Hepatocyte (in vitro differentiated cells): Measurements from ENCODE around the gene FBXL7. TPM values are rescaled to one million over a fixed set of nuclear protein-coding genes. Genes with fewer than 3 reads are reported as not detected.

Source experiments
- DNase-seq: peaks from one replicate; pipeline ENCODE4 v3.0.0-alpha.2; 2016; ENCODE audit warnings: low spot score
- H2AFZ ChIP-seq: fragments of 200-600 bp; sonication (generic); 2 replicates; pipeline ENCODE4 v1.6.0; 2016; ENCODE audit warnings: antibody characterized with exemption, mild to moderate bottlenecking
- H3K27ac ChIP-seq: fragments of 200-600 bp; sonication (generic); 2 replicates; pipeline ENCODE4 v1.5.1; 2016; ENCODE audit warnings: mild to moderate bottlenecking
- H3K27me3 ChIP-seq: fragments of 200-600 bp; sonication (generic); 2 replicates; pipeline ENCODE4 v1.6.1; 2016
- H3K36me3 ChIP-seq: fragments of 200-600 bp; sonication (generic); replicated peaks from 2 replicates; pipeline ENCODE4 v1.5.1; 2016; ENCODE audit warnings: low read depth; ENCODE audit not compliant: insufficient read depth
- H3K4me1 ChIP-seq: fragments of 200-600 bp; sonication (generic); 2 replicates; pipeline ENCODE4 v1.5.1; 2016; ENCODE audit warnings: mild to moderate bottlenecking, moderate library complexity; ENCODE audit not compliant: insufficient read depth
- H3K4me2 ChIP-seq: fragments of 200-600 bp; sonication (generic); 2 replicates; pipeline ENCODE4 v1.6.0; 2016
- H3K4me3 ChIP-seq: fragments of 200-600 bp; sonication (generic); 2 replicates; pipeline ENCODE4 v1.5.1; 2016; ENCODE audit warnings: mild to moderate bottlenecking
- H3K79me2 ChIP-seq: fragments of 200-600 bp; sonication (generic); 2 replicates; pipeline ENCODE4 v1.6.0; 2017; ENCODE audit warnings: mild to moderate bottlenecking
- H3K9me2 ChIP-seq: fragments of 200-600 bp; sonication (generic); replicated peaks from 2 replicates; pipeline ENCODE4 v1.6.0; 2017; ENCODE audit warnings: mild to moderate bottlenecking; ENCODE audit not compliant: insufficient read depth
- H3K9me3 ChIP-seq: fragments of 200-600 bp; sonication (generic); 2 replicates; pipeline ENCODE4 v1.5.1; 2016; ENCODE audit warnings: low read depth, mild to moderate bottlenecking
- H4K20me1 ChIP-seq: fragments of 200-600 bp; sonication (generic); 2 replicates; pipeline ENCODE4 v1.6.0; 2016; ENCODE audit warnings: mild to moderate bottlenecking; ENCODE audit not compliant: insufficient read depth, poor library complexity, severe bottlenecking
- EZH2 ChIP-seq: fragments of 200-600 bp; sonication (generic); IDR thresholded peaks from 2 replicates; pipeline ENCODE4 v1.6.1; 2016; ENCODE audit warnings: antibody characterized with exemption, mild to moderate bottlenecking, borderline replicate concordance
- EZH2phosphoT487 ChIP-seq: fragments of 200-600 bp; sonication (generic); IDR thresholded peaks from one replicate; pipeline ENCODE4 v1.6.1; 2018; ENCODE audit warnings: antibody characterized with exemption, mild to moderate bottlenecking, low read depth, moderate library complexity; ENCODE audit not compliant: unreplicated experiment, severe bottlenecking
- WGBS: methylation state at CpG from one replicate; pipeline ENCODE4 v1.1.6; 2016; ENCODE audit warnings: low lambda C conversion rate; ENCODE audit errors: missing lambda C conversion rate; 5-methylcytosine and 5-hydroxymethylcytosine counted together
- polyA plus RNA-seq: library from polyadenylated mRNA; unstranded; fragments of >200 nt; fragmentation: Nextera tagmentation; extraction: Ambion mirVana; gene quantifications from 2 replicates; pipeline ENCODE4 v1.2.1, GENCODE V29; 2016
- total RNA-seq: library from RNA; depleted of rRNA; stranded (reverse); fragments of >200 nt; gene quantifications from 2 replicates; pipeline ENCODE4 v1.2.3, GENCODE V29; 2014
- TF ChIP-seq, protein P1 (sequence below): fragments of 200-600 bp; sonication (generic); IDR thresholded peaks from 2 replicates; pipeline ENCODE4 v1.5.1; 2016; ENCODE audit warnings: antibody characterized with exemption, mild to moderate bottlenecking; ENCODE audit not compliant: poor library complexity

The FBXL7 gene
- total and polyA plus RNA-seq, 2 experiments from 2014 or later = 8.4 to 10.3 TPM

- H3K4me2 ChIP-seq = no peak overlapping the region
Observed at GRCh38 chr5:15529821-15530220, 29.8 kb downstream of the FBXL7 start.

DNA sequence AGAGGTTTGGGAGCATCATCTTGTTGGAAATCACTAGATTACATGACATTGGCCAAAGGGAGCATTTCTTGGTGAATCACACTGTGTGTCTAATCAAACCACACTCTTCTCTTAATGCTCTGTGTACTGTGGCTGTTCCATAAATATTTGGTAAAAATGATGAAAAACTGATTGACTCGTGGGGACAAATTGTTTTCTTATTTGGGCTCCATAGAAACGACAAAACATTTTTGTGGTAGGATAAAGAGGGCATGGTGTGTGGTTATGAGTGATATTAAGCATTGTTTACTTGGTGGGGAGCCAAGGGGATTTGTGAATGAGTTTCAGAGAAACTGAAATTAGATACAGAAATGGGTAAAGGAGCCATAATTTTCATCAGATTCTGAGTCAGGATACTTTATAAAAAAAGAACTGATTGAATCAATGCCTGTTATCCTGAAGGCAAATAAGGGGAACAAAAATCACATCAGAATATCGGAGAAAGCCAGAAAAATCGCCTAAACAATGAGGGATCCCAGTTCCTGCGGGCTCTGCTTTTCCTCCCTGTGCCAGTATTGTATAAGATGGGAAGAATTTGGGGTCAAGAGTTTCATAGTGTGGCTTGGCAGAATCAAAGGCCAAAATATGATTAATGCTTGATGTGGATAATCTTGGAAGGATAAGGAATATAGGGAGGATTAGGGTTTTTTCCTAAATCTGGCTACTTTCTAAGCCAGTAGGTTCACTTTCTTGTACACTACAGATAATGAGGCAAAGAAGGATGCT, 33.3 kb downstream of the FBXL7 start:
- Histone ChIP-seq H3K4me1 (no peaks in the 10 kb centered on the region), H3K4me3 (no peak overlapping the region), H2AFZ (no peak overlapping the region), H4K20me1 (no peaks in the 10 kb centered on the region), H3K27ac (no peak overlapping the region), H3K27me3 (no peaks in the 10 kb centered on the region), H3K36me3 (no peaks in the 10 kb centered on the region), H3K9me2 (no peaks in the 10 kb centered on the region), H3K4me2 (no peak overlapping the region), H3K9me3 (no peaks in the 10 kb centered on the region), H3K79me2 (peaks cover 54% of the 10 kb centered on the region)
- DNase-seq = no peak
- TF ChIP-seq EZH2phosphoT487 (no peak), EZH2 (no peak)
- TF ChIP-seq, protein P1, sequence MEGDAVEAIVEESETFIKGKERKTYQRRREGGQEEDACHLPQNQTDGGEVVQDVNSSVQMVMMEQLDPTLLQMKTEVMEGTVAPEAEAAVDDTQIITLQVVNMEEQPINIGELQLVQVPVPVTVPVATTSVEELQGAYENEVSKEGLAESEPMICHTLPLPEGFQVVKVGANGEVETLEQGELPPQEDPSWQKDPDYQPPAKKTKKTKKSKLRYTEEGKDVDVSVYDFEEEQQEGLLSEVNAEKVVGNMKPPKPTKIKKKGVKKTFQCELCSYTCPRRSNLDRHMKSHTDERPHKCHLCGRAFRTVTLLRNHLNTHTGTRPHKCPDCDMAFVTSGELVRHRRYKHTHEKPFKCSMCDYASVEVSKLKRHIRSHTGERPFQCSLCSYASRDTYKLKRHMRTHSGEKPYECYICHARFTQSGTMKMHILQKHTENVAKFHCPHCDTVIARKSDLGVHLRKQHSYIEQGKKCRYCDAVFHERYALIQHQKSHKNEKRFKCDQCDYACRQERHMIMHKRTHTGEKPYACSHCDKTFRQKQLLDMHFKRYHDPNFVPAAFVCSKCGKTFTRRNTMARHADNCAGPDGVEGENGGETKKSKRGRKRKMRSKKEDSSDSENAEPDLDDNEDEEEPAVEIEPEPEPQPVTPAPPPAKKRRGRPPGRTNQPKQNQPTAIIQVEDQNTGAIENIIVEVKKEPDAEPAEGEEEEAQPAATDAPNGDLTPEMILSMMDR = no peak
- 73% methylated on average over 5 of the region's 5 CpGs for WGBS

More at GRCh38 chr5:15529821-15530220, 29.8 kb downstream of the FBXL7 start:
- no peaks in the 10 kb centered on the region for H3K36me3 ChIP-seq
- no peaks in the 10 kb centered on the region for H3K9me2 ChIP-seq
- TF ChIP-seq EZH2 (no peak), EZH2phosphoT487 (no peak)
- TF ChIP-seq, protein P1 = no peak
- no peak overlapping the region for H3K4me3 ChIP-seq
- no peak overlapping the region for H3K27ac ChIP-seq
- 79% methylated on average over 2 of the region's 2 CpGs for WGBS
- H3K79me2 ChIP-seq = peaks cover 43% of the 10 kb centered on the region
- H4K20me1 ChIP-seq = no peaks in the 10 kb centered on the region
- no peak for DNase-seq
- H3K9me3 ChIP-seq = no peaks in the 10 kb centered on the region
- no peak overlapping the region for H2AFZ ChIP-seq
- H3K4me1 ChIP-seq = no peaks in the 10 kb centered on the region
- no peaks in the 10 kb centered on the region for H3K27me3 ChIP-seq

DNA sequence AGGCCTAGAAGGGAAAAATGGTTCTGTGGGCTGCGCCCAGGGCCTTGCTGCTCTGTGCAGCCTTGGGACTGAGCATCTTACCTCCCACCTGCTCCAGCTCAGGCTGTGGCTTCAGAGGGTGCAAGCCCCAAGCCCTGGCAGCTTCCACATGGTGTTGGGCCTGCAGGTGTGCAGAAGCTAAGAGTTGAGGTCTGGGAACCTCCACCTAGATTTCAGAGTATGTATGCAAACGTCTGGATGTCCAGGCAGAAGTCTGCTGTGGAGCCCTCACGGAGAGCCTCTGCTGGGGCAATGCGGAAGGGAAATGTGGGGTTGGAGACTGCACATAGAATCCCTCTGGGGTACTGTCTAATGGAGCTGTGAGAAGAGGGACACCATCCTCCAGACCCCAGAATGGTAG, 36.0 kb downstream of the FBXL7 start:
- Histone ChIP-seq H3K27me3 (no peaks in the 10 kb centered on the region), H3K36me3 (no peaks in the 10 kb centered on the region), H4K20me1 (no peaks in the 10 kb centered on the region), H3K4me3 (no peak overlapping the region), H3K4me2 (no peak overlapping the region), H2AFZ (no peak overlapping the region), H3K9me2 (no peaks in the 10 kb centered on the region), H3K27ac (no peak overlapping the region), H3K79me2 (peaks cover 43% of the 10 kb centered on the region), H3K4me1 (no peaks in the 10 kb centered on the region), H3K9me3 (no peaks in the 10 kb centered on the region)
- no peak for TF ChIP-seq EZH2
- no peak for TF ChIP-seq EZH2phosphoT487
- TF ChIP-seq, protein P1 = no peak
- 98% methylated on average over 4 of the region's 4 CpGs for WGBS
- DNase-seq = no peak

DNA sequence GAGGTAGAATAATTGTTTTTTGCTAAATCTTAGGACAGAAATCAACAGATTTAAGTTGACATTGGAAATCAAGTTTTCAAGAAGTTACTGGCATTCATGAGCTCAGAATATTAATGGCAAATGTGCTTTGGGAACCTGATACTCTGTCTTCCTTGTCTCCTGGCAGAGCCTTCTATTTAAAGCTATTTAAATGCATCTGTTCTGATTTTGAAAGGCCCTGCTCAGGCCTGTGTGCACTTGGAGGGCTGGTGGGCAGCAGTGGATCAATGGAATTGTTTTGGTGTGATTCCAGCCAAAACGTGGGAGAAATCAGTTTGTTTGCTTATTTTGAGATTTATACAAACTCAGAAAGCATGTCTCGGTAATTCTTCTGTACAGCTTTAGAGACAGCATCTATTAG, 38.5 kb downstream of the FBXL7 start:
- Histone ChIP-seq H3K27me3 (no peaks in the 10 kb centered on the region), H3K9me2 (no peaks in the 10 kb centered on the region), H3K27ac (peak overlapping the region; percentile 20), H3K36me3 (no peaks in the 10 kb centered on the region), H2AFZ (no peak overlapping the region), H4K20me1 (no peaks in the 10 kb centered on the region), H3K4me3 (no peak overlapping the region), H3K79me2 (peaks cover 36% of the 10 kb centered on the region), H3K9me3 (no peaks in the 10 kb centered on the region), H3K4me1 (no peaks in the 10 kb centered on the region), H3K4me2 (no peak overlapping the region)
- no peak for DNase-seq
- 38% methylated on average over 2 of the region's 2 CpGs for WGBS
- TF ChIP-seq, protein P1 = no peak
- TF ChIP-seq EZH2 (no peak), EZH2phosphoT487 (no peak)
